ENCODE data around the gene DOC2A. TPM values are rescaled to one million over a fixed set of nuclear protein-coding genes. Genes with fewer than 3 reads are reported as not detected.
A peak's percentile ranks its signal among the peaks of the same experiment; 100 is the strongest.

Gene DOC2A
- total and polyA plus RNA-seq, 9 of the 15 experiments (the other 6 are each of a cell fraction or from before 2014, with no cell fraction given): 0.03 to 0.38 (median 0.28) TPM; not detected in 1

- no peak for TF ChIP-seq SNAPC5 (CRISPR knock-in tag; IDR thresholded peaks at IDR 0.05)
- peak; percentile 47 for TF ChIP-seq NFIC (IDR thresholded peaks at IDR 0.05)
- peak; percentile 100 for TF ChIP-seq E2F3 (CRISPR knock-in tag; IDR thresholded peaks at IDR 0.05)
- TF ChIP-seq MAX (CRISPR knock-in tag; IDR thresholded peaks at IDR 0.05): peak; percentile 95
- no peak for TF ChIP-seq PTRF (tag; IDR thresholded peaks at IDR 0.05)
- TF ChIP-seq TCF15 (CRISPR knock-in tag; IDR thresholded peaks at IDR 0.05): no peak
- no peak for TF ChIP-seq THAP12 (CRISPR knock-in tag; IDR thresholded peaks at IDR 0.05)
- TF ChIP-seq POLR3A (IDR thresholded peaks at IDR 0.05; ENCODE audit: borderline replicate concordance, extremely low read depth, insufficient read depth, insufficient read length): no peak
- no peak for TF ChIP-seq ZNF324 (CRISPR knock-in tag; IDR thresholded peaks at IDR 0.05)
- 0 out of 2 replicates have a peak, but pooled peaks have one; percentile 16 for TF ChIP-seq SPI1 (IDR thresholded peaks at IDR 0.05; ENCODE audit: borderline replicate concordance, low read depth, low read length)
- TF ChIP-seq THRAP3 (IDR thresholded peaks at IDR 0.05; ENCODE audit: borderline replicate concordance): no peak
- no peak for TF ChIP-seq ZNF347 (CRISPR knock-in tag; IDR thresholded peaks at IDR 0.05; ENCODE audit: low read depth)
- no peak for TF ChIP-seq SRSF3 (IDR thresholded peaks at IDR 0.05; ENCODE audit: insufficient read depth, low read length)
- TF ChIP-seq ZKSCAN3 (CRISPR knock-in tag; IDR thresholded peaks at IDR 0.05): no peak
- TF ChIP-seq NFYB (IDR thresholded peaks at IDR 0.05; ENCODE audit: extremely low read depth, insufficient read length): no peak
- no peak for TF ChIP-seq JUNB (CRISPR knock-in tag; conservative IDR thresholded peaks at IDR 0.05)
- no peak for TF ChIP-seq CCAR2 (IDR thresholded peaks at IDR 0.05; ENCODE audit: low read depth, low read length)
- no peak for TF ChIP-seq MED1 (CRISPR knock-in tag; IDR thresholded peaks at IDR 0.05; ENCODE audit: borderline replicate concordance)
- TF ChIP-seq MAFG (tag; conservative IDR thresholded peaks at IDR 0.05): no peak
- no peak for TF ChIP-seq ZNF239 (CRISPR knock-in tag; IDR thresholded peaks at IDR 0.05)
- TF ChIP-seq ZNF263 (CRISPR knock-in tag; IDR thresholded peaks at IDR 0.05; ENCODE audit: borderline replicate concordance): peak; percentile 80
Measured at GRCh38 chr16:30052671-30053372, 42.0 kb upstream of the DOC2A start (continued).
